Pons (tissue), 1 donor: Measurements from ENCODE around the gene LMOD1.
"Not testable (repeated sequence)": the region's sequence is repeated elsewhere in the genome, so short reads cannot be mapped to it uniquely, and the experiment has no call there.

Experiments used
- DNase-seq: peaks from one replicate; pipeline ENCODE4 v3.0.0-alpha.2; 2016; ENCODE audit warnings: low spot score

Gene LMOD1

GRCh38 chr1:201861448-201861847 is 84.9 kb downstream of the LMOD1 start:
- DNase-seq, result no peak

DNA sequence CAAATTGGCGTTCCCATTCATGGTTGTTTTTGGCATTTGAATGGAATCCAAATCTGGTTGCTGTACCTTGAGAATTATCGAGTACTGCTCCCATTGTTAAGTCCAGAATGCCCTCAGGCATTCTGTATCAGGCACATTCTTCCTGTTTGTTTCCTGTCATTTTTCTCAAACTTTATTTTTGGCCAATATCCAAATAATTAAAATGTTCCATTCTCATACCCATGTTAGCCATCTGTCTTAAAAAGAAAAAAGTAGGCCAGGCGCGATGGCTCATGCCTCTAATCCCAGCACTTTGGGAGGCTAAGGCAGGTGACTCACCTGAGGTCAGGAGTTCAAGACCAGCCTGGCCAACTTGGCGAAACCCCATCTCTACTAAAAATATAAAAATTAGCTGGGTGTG is 86.9 kb downstream of the LMOD1 start:
- DNase-seq, result no peak

DNA sequence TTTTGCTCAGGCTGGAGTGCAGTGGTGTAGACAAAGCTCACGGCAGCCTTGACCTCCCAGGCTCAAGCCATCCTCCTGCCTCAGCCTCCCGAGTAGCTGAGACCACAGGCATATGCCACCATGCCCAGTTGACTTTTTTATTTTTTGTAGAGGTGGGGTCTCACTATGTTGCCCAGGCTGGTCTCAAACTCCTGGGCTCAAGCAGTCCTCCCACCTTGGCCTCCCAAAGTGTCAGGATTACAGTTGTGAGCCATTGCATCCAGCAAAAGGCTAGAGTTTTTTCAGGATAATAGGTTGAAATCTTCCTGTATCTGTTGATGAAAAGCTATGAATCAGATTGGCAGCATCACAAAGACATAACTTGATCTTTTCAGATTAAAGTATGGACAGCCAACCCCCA is 89.6 kb downstream of the LMOD1 start:
- DNase-seq, result not testable (repeated sequence)

- no peak for DNase-seq
Observed at GRCh38 chr1:201851949-201852348, 94.4 kb downstream of the LMOD1 start.

DNA sequence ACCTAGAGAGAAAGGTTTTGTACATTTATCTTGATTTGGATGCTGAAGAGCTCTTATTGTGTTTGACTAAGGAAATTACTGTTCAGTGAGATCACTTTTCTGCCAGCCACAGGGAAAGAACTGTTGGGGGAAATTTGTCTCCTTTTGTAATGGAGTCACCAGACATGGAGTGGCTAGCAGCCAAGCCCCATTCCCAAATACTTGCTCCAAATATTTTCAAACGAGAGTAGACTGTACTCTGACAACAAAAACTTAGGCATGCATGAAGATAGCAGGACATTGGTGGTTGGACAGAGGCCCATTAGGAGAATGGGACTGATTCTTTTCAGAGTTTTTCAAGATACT is 96.3 kb downstream of the LMOD1 start:
- DNase-seq, result peak; percentile 25

- DNase-seq, result no peak
Observed at GRCh38 chr1:201849372-201850052, 96.8 kb downstream of the LMOD1 start.

DNA sequence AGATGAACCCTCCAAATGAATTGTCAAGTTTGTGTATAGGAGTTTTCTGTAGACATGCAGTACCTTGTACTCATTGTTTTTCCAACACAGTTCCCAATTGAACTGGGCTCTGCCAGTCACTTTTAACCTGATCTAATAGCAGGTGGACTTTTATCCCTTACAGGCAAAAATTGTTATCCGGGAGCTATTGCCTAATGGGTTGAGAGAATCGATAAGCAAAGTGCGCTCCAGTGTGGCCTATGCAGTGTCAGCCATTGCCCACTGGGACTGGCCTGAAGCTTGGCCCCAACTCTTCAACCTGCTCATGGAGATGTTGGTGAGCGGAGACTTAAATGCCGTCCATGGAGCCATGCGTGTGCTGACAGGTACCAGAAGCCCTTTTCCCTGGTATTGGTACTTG is 98.1 kb downstream of the LMOD1 start:
- no peak for DNase-seq

DNA sequence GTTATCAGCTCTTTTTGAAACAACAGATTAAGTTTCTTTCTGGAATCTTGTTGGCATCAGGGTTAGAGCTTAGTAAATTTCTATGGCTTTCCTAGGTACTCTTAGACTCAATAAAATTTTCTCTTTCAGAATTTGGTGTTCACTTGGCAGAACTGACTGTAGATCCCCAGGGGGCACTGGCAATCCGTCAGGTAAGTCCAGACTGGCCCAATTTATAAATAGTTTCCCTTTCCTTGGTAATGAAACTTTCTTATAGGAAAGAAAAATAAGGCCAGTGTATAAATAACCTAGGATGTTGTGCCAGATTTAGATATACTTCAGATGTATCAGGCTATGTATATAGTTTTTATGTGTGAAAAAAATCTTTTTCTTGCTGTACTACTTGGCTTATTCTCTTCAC is 99.2 kb downstream of the LMOD1 start:
- DNase-seq, result no peak
